Measurements from ENCODE around the gene CCR9.

The CCR9 gene

GRCh38 chr3:45943207-45943846 is 57.0 kb downstream of the CCR9 start, which contains the start of gene CXCR6:
TSS of gene CXCR6 (plus strand) at chr3:45943464. CDS start at chr3:45946482, 3,018 bp downstream.
- no peak for TF ChIP-seq Cebpa-rat (IDR thresholded peaks at IDR 0.05)
- Histone ChIP-seq H3K4me1 (no peaks in the 10 kb centered on the region), H3K4me3 (no peak within 1 kb of the TSS), H3K9ac (no peak within 1 kb of the TSS), H3K4me2 (no peak within 1 kb of the TSS), H3K9me3 (no peaks in the 10 kb centered on the region), H3K27me3 (no peaks in the 10 kb centered on the region), H3K36me3 (peaks cover 70% of the 10 kb centered on the region), H3K27ac (no peak within 1 kb of the TSS), H4K20me1 (peaks cover 15% of the 10 kb centered on the region)

GRCh38 chr3:45944830-45945620 is 58.7 kb downstream of the CCR9 start:
- Histone ChIP-seq H4K20me1 (peaks cover 19% of the 10 kb centered on the region; the same call in 1 of the 2 replicates), H3K36me3 (peaks cover 83% of the 10 kb centered on the region), H3K27ac (no peak overlapping the region), H3K4me1 (no peaks in the 10 kb centered on the region), H3K9ac (no peak overlapping the region), H3K9me3 (no peaks in the 10 kb centered on the region), H3K4me3 (no peak overlapping the region), H3K27me3 (no peaks in the 10 kb centered on the region), H3K4me2 (no peak overlapping the region)
- no peak for TF ChIP-seq Cebpa-rat (IDR thresholded peaks at IDR 0.05)

DNA sequence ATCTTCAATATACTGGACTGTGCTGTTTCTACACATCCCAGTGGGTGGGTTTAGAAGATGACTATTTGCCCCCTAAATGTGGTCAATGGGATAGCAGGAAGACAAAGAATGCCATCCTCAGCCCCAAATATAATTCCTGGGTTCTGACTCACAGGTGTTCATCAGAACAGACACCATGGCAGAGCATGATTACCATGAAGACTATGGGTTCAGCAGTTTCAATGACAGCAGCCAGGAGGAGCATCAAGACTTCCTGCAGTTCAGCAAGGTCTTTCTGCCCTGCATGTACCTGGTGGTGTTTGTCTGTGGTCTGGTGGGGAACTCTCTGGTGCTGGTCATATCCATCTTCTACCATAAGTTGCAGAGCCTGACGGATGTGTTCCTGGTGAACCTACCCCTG is 60.0 kb downstream of the CCR9 start:
- Histone ChIP-seq H3K27ac (no peak overlapping the region), H3K9ac (no peak overlapping the region), H3K4me2 (no peak overlapping the region), H3K4me1 (no peaks in the 10 kb centered on the region), H3K27me3 (no peaks in the 10 kb centered on the region), H3K9me3 (no peaks in the 10 kb centered on the region), H4K20me1 (peaks cover 22% of the 10 kb centered on the region; the same call in 1 of the 2 replicates), H3K4me3 (no peak overlapping the region), H3K36me3 (peaks cover 86% of the 10 kb centered on the region)
- TF ChIP-seq Cebpa-rat (IDR thresholded peaks at IDR 0.05): no peak

DNA sequence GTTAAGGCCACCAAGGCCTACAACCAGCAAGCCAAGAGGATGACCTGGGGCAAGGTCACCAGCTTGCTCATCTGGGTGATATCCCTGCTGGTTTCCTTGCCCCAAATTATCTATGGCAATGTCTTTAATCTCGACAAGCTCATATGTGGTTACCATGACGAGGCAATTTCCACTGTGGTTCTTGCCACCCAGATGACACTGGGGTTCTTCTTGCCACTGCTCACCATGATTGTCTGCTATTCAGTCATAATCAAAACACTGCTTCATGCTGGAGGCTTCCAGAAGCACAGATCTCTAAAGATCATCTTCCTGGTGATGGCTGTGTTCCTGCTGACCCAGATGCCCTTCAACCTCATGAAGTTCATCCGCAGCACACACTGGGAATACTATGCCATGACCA is 60.5 kb downstream of the CCR9 start:
- H3K36me3 ChIP-seq: peaks cover 91% of the 10 kb centered on the region
- no peak for TF ChIP-seq Cebpa-rat (IDR thresholded peaks at IDR 0.05)
- H3K9ac ChIP-seq: no peak overlapping the region
- H3K9me3 ChIP-seq: no peaks in the 10 kb centered on the region
- no peaks in the 10 kb centered on the region for H3K27me3 ChIP-seq
- H3K4me2 ChIP-seq: no peak overlapping the region
- H3K4me3 ChIP-seq: no peak overlapping the region
- no peaks in the 10 kb centered on the region for H3K4me1 ChIP-seq
- H4K20me1 ChIP-seq: peaks cover 28% of the 10 kb centered on the region; the same call in 1 of the 2 replicates
- no peak overlapping the region for H3K27ac ChIP-seq

DNA sequence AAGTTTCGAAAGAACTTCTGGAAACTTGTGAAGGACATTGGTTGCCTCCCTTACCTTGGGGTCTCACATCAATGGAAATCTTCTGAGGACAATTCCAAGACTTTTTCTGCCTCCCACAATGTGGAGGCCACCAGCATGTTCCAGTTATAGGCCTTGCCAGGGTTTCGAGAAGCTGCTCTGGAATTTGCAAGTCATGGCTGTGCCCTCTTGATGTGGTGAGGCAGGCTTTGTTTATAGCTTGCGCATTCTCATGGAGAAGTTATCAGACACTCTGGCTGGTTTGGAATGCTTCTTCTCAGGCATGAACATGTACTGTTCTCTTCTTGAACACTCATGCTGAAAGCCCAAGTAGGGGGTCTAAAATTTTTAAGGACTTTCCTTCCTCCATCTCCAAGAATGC is 61.0 kb downstream of the CCR9 start:
- Histone ChIP-seq H4K20me1 (peaks cover 28% of the 10 kb centered on the region; the same call in 1 of the 2 replicates), H3K36me3 (peaks cover 92% of the 10 kb centered on the region), H3K4me2 (no peak overlapping the region), H3K4me1 (no peaks in the 10 kb centered on the region), H3K4me3 (no peak overlapping the region), H3K27me3 (no peaks in the 10 kb centered on the region), H3K9ac (no peak overlapping the region), H3K27ac (no peak overlapping the region), H3K9me3 (no peaks in the 10 kb centered on the region)
- no peak for TF ChIP-seq Cebpa-rat (IDR thresholded peaks at IDR 0.05)

- peaks cover 19% of the 10 kb centered on the region; the same call in 1 of the 2 replicates for H4K20me1 ChIP-seq
- H3K9ac ChIP-seq: no peak overlapping the region
- no peaks in the 10 kb centered on the region for H3K9me3 ChIP-seq
- peaks cover 92% of the 10 kb centered on the region for H3K36me3 ChIP-seq
- H3K27ac ChIP-seq: no peak overlapping the region
- TF ChIP-seq Cebpa-rat (IDR thresholded peaks at IDR 0.05): no peak
- no peak overlapping the region for H3K4me3 ChIP-seq
- no peak overlapping the region for H3K4me2 ChIP-seq
- no peaks in the 10 kb centered on the region for H3K4me1 ChIP-seq
- no peaks in the 10 kb centered on the region for H3K27me3 ChIP-seq
Measured at GRCh38 chr3:45948311-45948781, 62.0 kb downstream of the CCR9 start.

DNA sequence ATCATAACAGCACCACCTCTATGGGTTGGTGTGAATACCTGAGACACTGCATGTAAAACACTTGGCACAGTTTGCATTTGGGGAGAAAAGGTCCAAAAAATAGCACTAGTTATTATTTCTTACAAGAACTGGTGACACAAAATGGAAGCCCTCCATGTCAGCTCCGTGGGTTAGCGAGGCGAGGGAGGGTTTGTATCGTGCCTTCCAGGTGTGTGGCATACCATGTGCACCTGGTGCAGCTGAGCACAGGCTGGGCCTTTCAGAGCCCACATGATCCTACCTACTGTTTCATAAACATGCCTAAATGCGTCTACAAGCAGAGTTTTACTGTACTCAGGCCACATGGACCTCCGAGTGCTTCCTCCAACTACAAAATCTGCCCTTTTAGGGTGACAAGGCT is 62.5 kb downstream of the CCR9 start:
- H3K27ac ChIP-seq: no peak overlapping the region
- no peaks in the 10 kb centered on the region for H3K9me3 ChIP-seq
- H3K36me3 ChIP-seq: peaks cover 94% of the 10 kb centered on the region
- H3K4me2 ChIP-seq: no peak overlapping the region
- no peak overlapping the region for H3K4me3 ChIP-seq
- peaks cover 16% of the 10 kb centered on the region; the same call in 1 of the 2 replicates for H4K20me1 ChIP-seq
- TF ChIP-seq Cebpa-rat (IDR thresholded peaks at IDR 0.05): no peak
- H3K27me3 ChIP-seq: no peaks in the 10 kb centered on the region
- no peaks in the 10 kb centered on the region for H3K4me1 ChIP-seq
- no peak overlapping the region for H3K9ac ChIP-seq

GRCh38 chr3:45949432-45949831 is 63.1 kb downstream of the CCR9 start:
- Histone ChIP-seq H3K4me2 (no peak overlapping the region), H3K9me3 (no peaks in the 10 kb centered on the region), H3K27ac (no peak overlapping the region), H3K36me3 (peaks cover 100% of the 10 kb centered on the region), H3K4me1 (no peaks in the 10 kb centered on the region), H3K27me3 (no peaks in the 10 kb centered on the region), H4K20me1 (peaks cover 16% of the 10 kb centered on the region; the same call in 1 of the 2 replicates), H3K9ac (no peak overlapping the region), H3K4me3 (no peak overlapping the region)
- TF ChIP-seq Cebpa-rat (IDR thresholded peaks at IDR 0.05): no peak

GRCh38 chr3:45950131-45950530 is 63.8 kb downstream of the CCR9 start:
- no peak overlapping the region for H3K9ac ChIP-seq
- H3K4me1 ChIP-seq: no peaks in the 10 kb centered on the region
- no peaks in the 10 kb centered on the region for H3K9me3 ChIP-seq
- no peak for TF ChIP-seq Cebpa-rat (IDR thresholded peaks at IDR 0.05)
- H3K27me3 ChIP-seq: no peaks in the 10 kb centered on the region
- peaks cover 16% of the 10 kb centered on the region; the same call in 1 of the 2 replicates for H4K20me1 ChIP-seq
- H3K27ac ChIP-seq: no peak overlapping the region
- H3K36me3 ChIP-seq: peaks cover 100% of the 10 kb centered on the region
- H3K4me3 ChIP-seq: no peak overlapping the region
- H3K4me2 ChIP-seq: no peak overlapping the region

All from BLaER1 (cell line).